ENCODE results near the gene TECPR2. TPM values are rescaled to one million over a fixed set of nuclear protein-coding genes. Genes with fewer than 3 reads are reported as not detected.

TECPR2 gene
- total RNA-seq, 1 donor from 2014 or later = 12.0 TPM

GRCh38 chr14:102394717-102395375, 32.1 kb downstream of the TECPR2 start:
- Histone ChIP-seq H3K4me3 (no peak overlapping the region), H3K4me1 (no peaks in the 10 kb centered on the region), H3K27me3 (no peaks in the 10 kb centered on the region), H3K9me3 (no peaks in the 10 kb centered on the region), H3K27ac (no peak overlapping the region), H3K36me3 (no peaks in the 10 kb centered on the region)
- TF ChIP-seq POLR2AphosphoS5 (IDR thresholded peaks at IDR 0.05; ENCODE audit: insufficient read depth in 1 of 2, low read depth in 1 of 2) (no peak), POLR2A (IDR thresholded peaks at IDR 0.05) (no peak)
- TF ChIP-seq, protein P1, sequence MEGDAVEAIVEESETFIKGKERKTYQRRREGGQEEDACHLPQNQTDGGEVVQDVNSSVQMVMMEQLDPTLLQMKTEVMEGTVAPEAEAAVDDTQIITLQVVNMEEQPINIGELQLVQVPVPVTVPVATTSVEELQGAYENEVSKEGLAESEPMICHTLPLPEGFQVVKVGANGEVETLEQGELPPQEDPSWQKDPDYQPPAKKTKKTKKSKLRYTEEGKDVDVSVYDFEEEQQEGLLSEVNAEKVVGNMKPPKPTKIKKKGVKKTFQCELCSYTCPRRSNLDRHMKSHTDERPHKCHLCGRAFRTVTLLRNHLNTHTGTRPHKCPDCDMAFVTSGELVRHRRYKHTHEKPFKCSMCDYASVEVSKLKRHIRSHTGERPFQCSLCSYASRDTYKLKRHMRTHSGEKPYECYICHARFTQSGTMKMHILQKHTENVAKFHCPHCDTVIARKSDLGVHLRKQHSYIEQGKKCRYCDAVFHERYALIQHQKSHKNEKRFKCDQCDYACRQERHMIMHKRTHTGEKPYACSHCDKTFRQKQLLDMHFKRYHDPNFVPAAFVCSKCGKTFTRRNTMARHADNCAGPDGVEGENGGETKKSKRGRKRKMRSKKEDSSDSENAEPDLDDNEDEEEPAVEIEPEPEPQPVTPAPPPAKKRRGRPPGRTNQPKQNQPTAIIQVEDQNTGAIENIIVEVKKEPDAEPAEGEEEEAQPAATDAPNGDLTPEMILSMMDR (IDR thresholded peaks at IDR 0.05) = no peak
- intact Hi-C loops (cut with DNase I) = no loop called here
- no peak for DNase-seq (ENCODE audit: extremely low spot score in 2 of 2)

DNA sequence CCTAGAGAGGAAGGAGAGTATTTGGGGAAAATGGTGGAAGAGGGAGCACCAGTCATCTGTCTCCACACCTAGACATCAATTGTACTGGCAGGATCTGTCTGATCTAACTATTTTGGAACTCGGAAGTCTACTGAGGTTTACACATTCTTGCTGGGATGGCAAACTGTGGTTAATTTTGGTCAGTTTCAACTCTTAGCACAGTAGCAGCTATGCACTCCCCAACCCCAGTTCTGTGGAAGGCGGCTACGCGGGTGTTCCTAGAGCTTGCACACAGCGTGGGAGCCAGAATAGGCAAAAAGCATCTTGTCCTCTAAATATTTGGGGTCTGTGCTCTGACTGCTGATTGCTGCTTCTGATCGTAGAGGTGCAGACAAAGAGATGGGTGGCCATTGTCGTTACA, 33.8 kb downstream of the TECPR2 start:
- no peak for DNase-seq (ENCODE audit: extremely low spot score in 2 of 2)
- Histone ChIP-seq H3K9me3 (no peaks in the 10 kb centered on the region), H3K36me3 (no peaks in the 10 kb centered on the region), H3K27me3 (no peaks in the 10 kb centered on the region), H3K4me1 (no peaks in the 10 kb centered on the region), H3K27ac (no peak overlapping the region), H3K4me3 (no peak overlapping the region)
- TF ChIP-seq POLR2A (IDR thresholded peaks at IDR 0.05) (no peak), POLR2AphosphoS5 (IDR thresholded peaks at IDR 0.05; ENCODE audit: insufficient read depth in 1 of 2, low read depth in 1 of 2) (no peak)
- TF ChIP-seq, protein P1 (IDR thresholded peaks at IDR 0.05) = no peak
- intact Hi-C loops (cut with DNase I) = no loop called here

DNA sequence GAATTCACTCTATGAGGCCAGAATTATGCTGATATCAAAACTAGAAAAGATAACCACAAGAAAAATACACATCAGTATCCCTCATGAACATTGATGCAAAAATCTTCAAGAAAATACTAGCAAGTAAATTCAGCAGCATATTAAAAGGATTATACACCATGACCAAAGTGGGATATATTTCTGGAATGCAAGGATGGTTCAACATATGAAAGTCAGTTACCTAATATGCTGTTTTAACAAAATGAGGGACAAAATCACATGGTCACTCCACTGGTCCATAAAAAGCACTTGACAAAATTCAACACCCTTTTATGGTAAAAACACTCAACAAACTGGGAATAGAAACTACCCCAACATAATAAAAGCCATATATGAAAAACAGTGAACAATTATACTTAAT, 40.3 kb downstream of the TECPR2 start:
- TF ChIP-seq POLR2A (IDR thresholded peaks at IDR 0.05) (no peak), POLR2AphosphoS5 (IDR thresholded peaks at IDR 0.05; ENCODE audit: insufficient read depth in 1 of 2, low read depth in 1 of 2) (no peak)
- TF ChIP-seq, protein P1 (IDR thresholded peaks at IDR 0.05) = no peak
- Histone ChIP-seq H3K27ac (no peak overlapping the region), H3K4me3 (no peak overlapping the region), H3K9me3 (peaks cover 10% of the 10 kb centered on the region), H3K4me1 (no peaks in the 10 kb centered on the region), H3K27me3 (no peaks in the 10 kb centered on the region), H3K36me3 (peaks cover 0 to 6% of the 10 kb centered on the region in 2 donors)
- no peak for DNase-seq (ENCODE audit: extremely low spot score in 2 of 2)
- intact Hi-C loops (cut with DNase I) = no loop called here

- H3K4me1 ChIP-seq = no peaks in the 10 kb centered on the region
- H3K4me3 ChIP-seq = no peak overlapping the region
- peaks cover 0 to 17% of the 10 kb centered on the region in 2 donors for H3K36me3 ChIP-seq
- intact Hi-C loops (cut with DNase I) = no loop called here
- no peaks in the 10 kb centered on the region for H3K27me3 ChIP-seq
- peaks cover 10% of the 10 kb centered on the region for H3K9me3 ChIP-seq
- TF ChIP-seq, protein P1 (IDR thresholded peaks at IDR 0.05) = no peak
- TF ChIP-seq POLR2A (IDR thresholded peaks at IDR 0.05) = no peak
- no peak for TF ChIP-seq POLR2AphosphoS5 (IDR thresholded peaks at IDR 0.05; ENCODE audit: insufficient read depth in 1 of 2, low read depth in 1 of 2)
- no peak for DNase-seq (ENCODE audit: extremely low spot score in 2 of 2)
- H3K27ac ChIP-seq = no peak overlapping the region
Measured at GRCh38 chr14:102407258-102407657, 44.5 kb downstream of the TECPR2 start.

- Histone ChIP-seq H3K27me3 (no peaks in the 10 kb centered on the region), H3K9me3 (no peaks in the 10 kb centered on the region), H3K4me1 (no peaks in the 10 kb centered on the region), H3K4me3 (no peak overlapping the region), H3K27ac (no peak overlapping the region), H3K36me3 (peaks cover 0 to 17% of the 10 kb centered on the region in 2 donors)
- DNase-seq (ENCODE audit: extremely low spot score in 2 of 2) = no peak
- intact Hi-C loops (cut with DNase I) = no loop called here
- TF ChIP-seq POLR2AphosphoS5 (IDR thresholded peaks at IDR 0.05; ENCODE audit: insufficient read depth in 1 of 2, low read depth in 1 of 2) (no peak), POLR2A (IDR thresholded peaks at IDR 0.05) (no peak)
- TF ChIP-seq, protein P1 (IDR thresholded peaks at IDR 0.05) = no peak
Measured at GRCh38 chr14:102408724-102409123, 46.0 kb downstream of the TECPR2 start.
